HepG2 (cell line): ENCODE data around the gene STX10. TPM values are rescaled to one million over a fixed set of nuclear protein-coding genes. Genes with fewer than 3 reads are reported as not detected.

Experiments used
- ATAD3A ChIP-seq: sonication (generic); formaldehyde crosslinking; IDR thresholded peaks from 2 replicates; pipeline ENCODE4 v1.4.0; 2020; ENCODE audit warnings: missing genetic modification reagents
- ATF7-NPFF ChIP-seq: sonication (generic); formaldehyde crosslinking; IDR thresholded peaks from 2 replicates; pipeline ENCODE4 v1.8.1; 2023; ENCODE audit warnings: mild to moderate bottlenecking, low read depth, missing genetic modification reagents, moderate library complexity
- BCL6 ChIP-seq: IDR thresholded peaks from 2 replicates; pipeline ENCODE4 v1.6.1; 2016; ENCODE audit warnings: missing genetic modification reagents, missing compliant biosample characterization
- FOXJ3 ChIP-seq: sonication (generic); formaldehyde crosslinking; IDR thresholded peaks from 2 replicates; pipeline ENCODE4 v1.4.0; 2020; ENCODE audit warnings: missing genetic modification reagents, mild to moderate bottlenecking, borderline replicate concordance
- HIVEP1 ChIP-seq: sonication (generic); formaldehyde crosslinking; IDR thresholded peaks from 2 replicates; pipeline ENCODE4 v1.4.0; 2020; ENCODE audit warnings: mild to moderate bottlenecking, missing genetic modification reagents
- HNF1B ChIP-seq: sonication (generic); formaldehyde crosslinking; IDR thresholded peaks from 2 replicates; pipeline ENCODE4 v1.5.1; 2020; ENCODE audit warnings: mild to moderate bottlenecking, moderate library complexity, missing genetic modification reagents
- HNF4G ChIP-seq, 2 experiments: sonication (generic) in 1 of 2; formaldehyde crosslinking in 1 of 2; IDR thresholded peaks; 2 replicates each; pipeline versions ENCODE4 v1.4.0 to v1.6.1; 2011 to 2020; ENCODE audit warnings: borderline replicate concordance in 2 of 2, low read depth in 2 of 2, mild to moderate bottlenecking in 2 of 2, low read length in 1 of 2, missing genetic modification reagents in 1 of 2, moderate library complexity in 1 of 2
- NR2C2 ChIP-seq: sonication (generic); formaldehyde crosslinking; IDR thresholded peaks from 2 replicates; pipeline ENCODE4 v1.4.0; 2020; ENCODE audit warnings: missing genetic modification reagents, mild to moderate bottlenecking, moderate library complexity, borderline replicate concordance
- PATZ1 ChIP-seq: sonication (generic); formaldehyde crosslinking; IDR thresholded peaks from 2 replicates; pipeline ENCODE4 v1.4.0; 2020; ENCODE audit warnings: missing genetic modification reagents
- PHF20 ChIP-seq: sonication (generic); formaldehyde crosslinking; IDR thresholded peaks from 2 replicates; pipeline ENCODE4 v1.5.0; 2020; ENCODE audit warnings: mild to moderate bottlenecking, missing genetic modification reagents
- PHF5A ChIP-seq: IDR thresholded peaks from one replicate; pipeline ENCODE4 v1.6.1; 2018; ENCODE audit warnings: low read depth, missing genetic modification reagents; ENCODE audit not compliant: unreplicated experiment
- PPARG ChIP-seq: conservative IDR thresholded peaks from 2 replicates; pipeline ENCODE4 v1.6.1; 2016; ENCODE audit warnings: missing biosample characterization, missing genetic modification reagents
- RARG ChIP-seq: sonication (generic); formaldehyde crosslinking; IDR thresholded peaks from 2 replicates; pipeline ENCODE4 v1.4.0; 2020; ENCODE audit warnings: low read depth, mild to moderate bottlenecking, missing genetic modification reagents
- RCOR2 ChIP-seq: IDR thresholded peaks from 2 replicates; pipeline ENCODE4 v1.6.1; 2016; ENCODE audit warnings: missing biosample characterization, missing genetic modification reagents
- RFX5 ChIP-seq: IDR thresholded peaks from 2 replicates; pipeline ENCODE4 v1.6.1; 2011; ENCODE audit warnings: low read depth, low read length, improper control_type of control experiment
- RFXAP ChIP-seq: sonication (generic); formaldehyde crosslinking; IDR thresholded peaks from 2 replicates; pipeline ENCODE4 v1.4.0; 2020; ENCODE audit warnings: missing genetic modification reagents, borderline replicate concordance
- SALL1 ChIP-seq: sonication (generic); formaldehyde crosslinking; IDR thresholded peaks from 2 replicates; pipeline ENCODE4 v1.8.0; 2022; ENCODE audit warnings: mild to moderate bottlenecking, missing genetic modification reagents
- SAP130 ChIP-seq: IDR thresholded peaks from 2 replicates; pipeline ENCODE4 v1.6.1; 2016; ENCODE audit warnings: low read depth
- SP5 ChIP-seq: IDR thresholded peaks from 2 replicates; pipeline ENCODE4 v1.6.1; 2016; ENCODE audit warnings: low read depth, borderline replicate concordance
- STAG1 ChIP-seq: sonication (generic); formaldehyde crosslinking; IDR thresholded peaks from 2 replicates; pipeline ENCODE4 v1.4.0; 2020; ENCODE audit warnings: missing genetic modification reagents
- ZFP37 ChIP-seq: sonication (generic); formaldehyde crosslinking; IDR thresholded peaks from 2 replicates; pipeline ENCODE4 v1.4.0; 2020; ENCODE audit warnings: missing genetic modification reagents, borderline replicate concordance
- ZNF335 ChIP-seq: sonication (generic); formaldehyde crosslinking; IDR thresholded peaks from 2 replicates; pipeline ENCODE4 v1.4.0; 2020; ENCODE audit warnings: missing genetic modification reagents
- ZNF501 ChIP-seq: sonication (generic); formaldehyde crosslinking; IDR thresholded peaks from 2 replicates; pipeline ENCODE4 v1.5.1; 2020; ENCODE audit warnings: mild to moderate bottlenecking, moderate library complexity, missing genetic modification reagents
- ZNF639 ChIP-seq: conservative IDR thresholded peaks from 2 replicates; pipeline ENCODE4 v1.6.1; 2018; ENCODE audit warnings: missing genetic modification reagents
- ZNF839 ChIP-seq: sonication (generic); formaldehyde crosslinking; IDR thresholded peaks from 2 replicates; pipeline ENCODE4 v1.4.0; 2020; ENCODE audit warnings: missing genetic modification reagents, mild to moderate bottlenecking, borderline replicate concordance
- polyA plus RNA-seq, 8 experiments: library from polyadenylated mRNA; depleted of rRNA in 3 of 8; stranded (reverse) in 7 of 8; unstranded in 1 of 8; fragments of >200 nt; fragmentation: Illumina TruSeq in 4 of 8; extraction: Trizol in 4 of 8; gene quantifications; 2 replicates each; pipeline versions ENCODE4 v1.2.1 to v1.2.3, GENCODE V29; 2011 to 2016; ENCODE audit warnings: low read depth in 4 of 8, missing spikeins in 1 of 8, mixed read lengths in 1 of 8; ENCODE audit not compliant: insufficient read depth in 1 of 8
- total RNA-seq, 5 experiments: library from RNA; depleted of rRNA; stranded (reverse); fragments of >200 nt; fragmentation: Illumina TruSeq; extraction: Trizol; gene quantifications; 2 replicates each; pipeline ENCODE4 v1.2.3, GENCODE V29; 2016; ENCODE audit warnings: low read depth in 1 of 5

STX10 gene
- total and polyA plus RNA-seq, 2 of the 13 experiments (the other 11 are each of a cell fraction or from before 2014, with no cell fraction given), result 47.9 to 66.4 TPM

GRCh38 chr19:13162724-13163608 is 12.8 kb upstream of the STX10 start (continued):
- TF ChIP-seq ZNF839 (no peak), FOXJ3 (no peak; the same call in 1 of the 2 replicates), ZNF639 (CRISPR knock-in tag) (peak; percentile 70; the same call in 1 of the 2 replicates), RFX5 (no peak), RARG (CRISPR knock-in tag) (no peak), SAP130 (CRISPR knock-in tag) (peak; percentile 90), STAG1 (CRISPR knock-in tag) (peak; percentile 30; the same call in 1 of the 2 replicates), BCL6 (peak; percentile 73), NR2C2 (CRISPR knock-in tag) (peak; percentile 76), ATAD3A (CRISPR knock-in tag) (no peak), ZNF335 (CRISPR knock-in tag) (peak; percentile 43; the same call in 1 of the 2 replicates), SP5 (CRISPR knock-in tag) (peak; percentile 86), SALL1 (CRISPR knock-in tag) (peak; percentile 89), ATF7-NPFF (CRISPR knock-in tag) (peak; percentile 88), RFXAP (CRISPR knock-in tag) (0 out of 2 replicates have a peak, but pooled peaks have one; percentile 85), PATZ1 (CRISPR knock-in tag) (peak; percentile 92), HNF4G (IDR thresholded peaks at IDR 0.05; ENCODE audit: borderline replicate concordance, low read depth, low read length) (peak; percentile 90), HNF4G (CRISPR knock-in tag; IDR thresholded peaks at IDR 0.05; ENCODE audit: borderline replicate concordance, low read depth) (peak; percentile 89; the same call in 1 of the 2 replicates), RCOR2 (CRISPR knock-in tag) (peak; percentile 62), ZFP37 (CRISPR knock-in tag) (no peak), HNF1B (CRISPR knock-in tag) (peak; percentile 95), HIVEP1 (CRISPR knock-in tag) (peak; percentile 56; the same call in 1 of the 2 replicates), ZNF501 (CRISPR knock-in tag) (peak; percentile 85; the same call in 1 of the 2 replicates), PPARG (CRISPR knock-in tag) (0 out of 2 replicates have a peak, but pooled peaks have one; percentile 20), PHF20 (CRISPR knock-in tag) (peak; percentile 61; the same call in 1 of the 2 replicates), PHF5A (CRISPR knock-in tag) (peak; percentile 71)
